PFSK-1 (cell line): Measurements from ENCODE around the gene PRPF8.

Source experiments
- TAF1 ChIP-seq: IDR thresholded peaks from 2 replicates; pipeline ENCODE4 v1.6.1; 2012; ENCODE audit warnings: low read length, control low read depth, borderline replicate concordance; ENCODE audit not compliant: insufficient read depth
- TF ChIP-seq, protein P1 (sequence below), 2 experiments: IDR thresholded peaks; 2 replicates each; pipeline versions ENCODE4 v1.6.1 to v1.8.0; 2011 to 2012; ENCODE audit warnings: low read depth in 2 of 2, low read length in 2 of 2, control low read depth in 1 of 2, inconsistent platforms in 1 of 2, mild to moderate bottlenecking in 1 of 2, moderate library complexity in 1 of 2; ENCODE audit not compliant: insufficient read depth in 1 of 2

GRCh38 chr17:1729966-1730325 is 45.3 kb upstream of the PRPF8 start:
- TF ChIP-seq, protein P1, sequence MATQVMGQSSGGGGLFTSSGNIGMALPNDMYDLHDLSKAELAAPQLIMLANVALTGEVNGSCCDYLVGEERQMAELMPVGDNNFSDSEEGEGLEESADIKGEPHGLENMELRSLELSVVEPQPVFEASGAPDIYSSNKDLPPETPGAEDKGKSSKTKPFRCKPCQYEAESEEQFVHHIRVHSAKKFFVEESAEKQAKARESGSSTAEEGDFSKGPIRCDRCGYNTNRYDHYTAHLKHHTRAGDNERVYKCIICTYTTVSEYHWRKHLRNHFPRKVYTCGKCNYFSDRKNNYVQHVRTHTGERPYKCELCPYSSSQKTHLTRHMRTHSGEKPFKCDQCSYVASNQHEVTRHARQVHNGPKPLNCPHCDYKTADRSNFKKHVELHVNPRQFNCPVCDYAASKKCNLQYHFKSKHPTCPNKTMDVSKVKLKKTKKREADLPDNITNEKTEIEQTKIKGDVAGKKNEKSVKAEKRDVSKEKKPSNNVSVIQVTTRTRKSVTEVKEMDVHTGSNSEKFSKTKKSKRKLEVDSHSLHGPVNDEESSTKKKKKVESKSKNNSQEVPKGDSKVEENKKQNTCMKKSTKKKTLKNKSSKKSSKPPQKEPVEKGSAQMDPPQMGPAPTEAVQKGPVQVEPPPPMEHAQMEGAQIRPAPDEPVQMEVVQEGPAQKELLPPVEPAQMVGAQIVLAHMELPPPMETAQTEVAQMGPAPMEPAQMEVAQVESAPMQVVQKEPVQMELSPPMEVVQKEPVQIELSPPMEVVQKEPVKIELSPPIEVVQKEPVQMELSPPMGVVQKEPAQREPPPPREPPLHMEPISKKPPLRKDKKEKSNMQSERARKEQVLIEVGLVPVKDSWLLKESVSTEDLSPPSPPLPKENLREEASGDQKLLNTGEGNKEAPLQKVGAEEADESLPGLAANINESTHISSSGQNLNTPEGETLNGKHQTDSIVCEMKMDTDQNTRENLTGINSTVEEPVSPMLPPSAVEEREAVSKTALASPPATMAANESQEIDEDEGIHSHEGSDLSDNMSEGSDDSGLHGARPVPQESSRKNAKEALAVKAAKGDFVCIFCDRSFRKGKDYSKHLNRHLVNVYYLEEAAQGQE (IDR thresholded peaks at IDR 0.05; ENCODE audit: insufficient read depth in 1 of 2, low read depth in 2 of 2, low read length in 2 of 2): no peak
- no peak for TF ChIP-seq TAF1
